GM19240 (cell line): ENCODE data around the gene ALG14.
"Not testable (repeated sequence)": the region's sequence is repeated elsewhere in the genome, so short reads cannot be mapped to it uniquely, and the experiment has no call there.

Experiments
- DNase-seq: peaks from one replicate; pipeline ENCODE4 v3.0.0; 2011; ENCODE audit warnings: low spot score; ENCODE audit not compliant: insufficient read length

The ALG14 gene

DNA sequence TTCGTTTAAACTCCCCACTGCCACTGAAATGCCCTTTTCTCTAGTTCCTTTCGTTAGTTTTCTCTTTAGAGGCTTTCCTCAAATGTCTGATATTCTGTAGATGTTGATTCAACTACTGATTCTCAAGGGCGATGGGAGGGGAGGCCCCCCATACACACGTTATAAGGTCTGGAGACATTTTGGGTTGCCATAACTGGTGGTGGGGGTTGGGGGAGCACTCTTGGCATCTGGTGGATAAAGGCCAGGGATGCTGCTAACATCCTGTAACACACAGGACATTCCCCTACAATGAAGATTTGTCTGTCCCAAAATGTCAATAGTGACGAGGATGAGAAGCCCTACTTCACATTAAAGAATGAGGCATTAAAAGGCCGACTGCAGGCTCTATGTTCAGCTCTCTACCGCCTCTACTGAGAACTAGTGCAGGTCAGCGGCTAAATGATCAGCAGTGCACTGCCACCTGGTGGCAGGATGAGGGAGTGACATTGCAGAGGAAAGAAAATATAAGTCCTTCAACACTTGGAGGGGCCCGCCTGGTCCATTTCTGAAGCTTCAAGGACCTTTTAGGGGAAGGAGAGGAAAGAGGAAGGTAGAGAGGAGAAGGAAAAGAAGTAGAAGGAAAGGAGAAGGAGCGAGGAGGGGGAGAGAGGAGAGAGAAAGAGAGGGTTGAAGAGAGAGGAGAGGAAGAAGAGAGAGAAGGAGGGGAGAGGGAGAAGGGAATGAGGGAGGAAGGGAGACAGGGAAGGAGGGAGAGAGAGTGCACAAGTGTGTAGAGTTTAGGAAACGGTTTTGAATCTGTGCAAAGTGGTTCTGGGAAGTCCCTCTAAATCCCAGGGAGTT is 29.4 kb downstream of the ALG14 start:
- peak; percentile 42 for DNase-seq

DNA sequence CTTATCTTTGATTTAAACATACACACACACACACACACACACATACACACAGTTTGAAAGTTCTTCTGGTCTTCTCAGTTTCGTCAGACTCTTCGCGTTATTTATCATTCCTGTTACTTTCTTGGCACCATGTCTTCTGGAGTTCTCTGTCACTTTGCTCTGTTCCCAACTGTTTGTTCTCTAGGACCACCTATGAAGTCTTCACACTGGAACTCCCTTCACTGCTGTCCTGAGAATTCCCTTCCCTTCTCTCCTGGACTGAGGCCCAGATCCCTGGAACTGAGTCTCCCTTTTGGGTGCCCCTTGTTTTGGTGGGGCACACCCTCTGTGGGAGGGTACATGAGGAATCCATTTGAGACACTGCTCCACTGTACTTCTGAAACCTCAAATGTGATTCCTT is 30.5 kb downstream of the ALG14 start:
- no peak for DNase-seq

DNA sequence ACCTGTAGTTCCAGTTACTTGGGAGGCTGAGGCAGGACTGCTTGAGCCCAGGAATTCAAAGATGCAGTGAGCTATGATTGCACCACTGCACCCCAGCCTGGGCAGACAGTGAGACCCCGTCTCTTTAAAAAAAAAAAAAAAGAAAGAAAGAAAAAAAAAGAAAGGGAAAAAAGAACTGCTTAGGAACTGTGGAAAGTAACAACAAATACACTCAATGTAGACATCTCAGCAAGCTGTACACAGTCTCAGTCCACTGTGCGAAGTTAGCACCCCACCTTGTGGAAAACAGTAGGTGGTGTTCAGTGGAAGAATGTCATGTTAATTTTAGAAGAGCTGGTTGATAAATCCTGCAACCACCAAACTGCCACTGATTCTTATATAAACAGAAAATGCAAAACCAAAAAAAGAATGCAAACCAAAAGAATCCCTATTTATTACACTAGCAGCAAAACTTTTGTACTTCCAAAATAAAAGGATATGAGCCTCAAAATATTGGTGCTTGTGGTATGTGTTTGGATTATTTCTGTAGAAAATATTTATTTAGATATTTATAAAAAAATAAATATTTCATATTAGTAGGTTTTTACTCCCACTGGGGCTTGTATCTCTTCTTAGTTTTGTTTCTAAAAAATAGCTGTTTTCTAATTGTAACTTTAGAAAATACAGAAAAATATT is 31.1 kb downstream of the ALG14 start:
- DNase-seq = no peak

DNA sequence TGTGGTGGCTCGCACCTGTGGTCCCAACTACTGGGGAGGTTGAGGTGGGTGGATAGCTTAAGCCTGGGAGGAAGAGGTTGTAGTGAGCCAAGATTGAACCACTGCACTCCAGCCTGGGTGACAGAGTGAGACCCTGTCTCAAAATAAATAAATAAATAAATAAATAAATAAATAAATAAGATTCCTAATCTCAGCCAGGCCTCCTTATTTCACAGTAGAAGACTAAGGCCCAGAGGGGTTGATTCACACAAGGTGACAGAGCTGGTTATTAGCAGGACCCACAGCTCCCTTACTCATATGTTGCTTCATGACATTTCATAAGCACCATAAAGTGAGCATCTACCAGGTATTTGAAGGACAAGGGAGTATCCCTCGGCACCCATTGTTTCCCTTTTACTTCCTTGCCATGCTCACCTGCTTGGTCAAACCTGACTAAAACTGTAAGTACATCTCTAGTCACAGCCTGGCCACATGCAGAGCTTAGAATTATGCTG is 32.7 kb downstream of the ALG14 start:
- DNase-seq = no peak

DNA sequence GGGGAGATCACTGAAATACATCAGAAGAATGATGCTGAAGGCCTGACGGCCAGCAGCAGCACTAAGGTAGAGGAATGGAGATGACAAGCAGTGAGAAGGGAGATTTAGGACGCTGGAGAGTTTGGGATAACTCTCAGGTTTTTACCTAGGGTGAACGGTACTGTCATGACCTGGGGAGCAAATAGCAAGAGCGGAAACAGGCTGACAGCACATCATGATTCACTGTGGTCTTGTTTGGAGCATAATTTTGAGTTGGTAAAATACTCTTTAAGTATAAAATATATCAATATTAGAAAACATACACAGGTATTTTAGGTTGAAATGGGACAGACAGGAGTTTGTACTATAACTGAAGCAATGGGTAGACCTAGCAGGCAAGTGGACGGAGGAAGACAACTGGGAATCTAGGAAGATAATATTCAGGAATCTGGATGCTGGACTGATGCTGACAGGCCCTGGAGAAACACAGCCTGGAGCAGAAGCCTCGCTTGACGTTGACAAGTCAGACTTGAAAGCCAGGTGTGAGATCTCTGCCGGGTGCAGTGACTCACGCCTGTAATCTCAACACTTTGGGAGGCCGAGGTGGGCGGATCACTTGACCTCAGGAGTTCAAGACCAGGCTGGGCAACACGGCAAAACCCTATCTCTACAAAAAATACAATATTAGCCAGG is 33.3 kb downstream of the ALG14 start:
- no peak for DNase-seq

DNA sequence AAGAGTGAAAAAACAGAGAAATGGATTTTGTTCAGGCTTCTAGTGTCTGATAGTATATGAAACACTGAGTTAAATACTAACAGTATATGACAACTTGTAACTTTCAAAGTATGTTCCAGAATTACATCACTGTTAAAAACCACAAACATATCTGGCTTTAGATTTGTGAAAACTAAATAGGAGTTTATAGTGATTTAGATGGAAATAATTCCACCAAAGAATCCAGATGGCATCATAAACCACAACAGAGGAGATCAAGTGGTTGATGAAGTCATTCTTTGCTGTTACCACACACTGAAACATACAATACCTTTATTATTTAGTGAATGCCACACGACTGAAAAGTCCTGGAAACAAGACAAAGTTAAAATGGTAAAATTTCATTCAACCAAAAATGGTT is 37.2 kb downstream of the ALG14 start:
- no peak for DNase-seq

DNA sequence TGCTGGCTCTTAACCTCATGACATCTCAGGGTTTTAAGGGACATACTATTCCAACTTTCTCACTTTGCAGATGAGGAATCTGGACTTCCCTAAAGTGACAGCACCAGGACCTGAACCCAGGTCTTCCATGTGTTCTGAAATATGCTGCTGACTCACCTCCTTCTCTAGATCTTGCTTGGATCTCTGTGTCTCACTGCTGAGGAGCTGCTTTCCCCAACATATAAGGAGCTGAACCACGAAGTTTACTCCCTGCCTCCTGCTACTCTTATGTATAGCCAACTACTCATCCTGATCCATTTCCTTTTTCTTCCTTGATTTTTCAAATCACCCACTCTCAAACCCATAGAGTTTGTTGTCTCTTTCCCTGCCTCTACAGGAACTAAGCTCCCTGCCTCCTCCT is 38.2 kb downstream of the ALG14 start:
- DNase-seq = no peak

DNA sequence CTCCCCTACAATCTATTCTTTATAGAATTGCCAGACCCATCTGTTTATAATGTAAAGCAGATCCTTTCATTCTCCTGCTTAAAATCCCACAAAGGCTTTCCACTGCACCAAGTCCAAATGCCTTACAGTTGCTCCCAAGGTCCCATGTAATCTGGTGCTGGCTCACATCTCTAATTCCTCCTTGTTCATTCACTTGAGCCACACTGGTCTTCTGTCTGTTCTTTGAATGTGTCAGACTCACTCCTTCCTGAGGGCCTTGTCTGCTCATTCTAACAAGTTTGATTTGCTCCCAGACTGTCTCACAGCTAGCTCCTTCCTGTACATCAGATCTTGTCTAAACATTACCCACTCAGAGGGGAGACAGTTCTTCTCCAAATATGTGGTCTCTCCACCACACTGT is 38.9 kb downstream of the ALG14 start:
- DNase-seq = no peak

DNA sequence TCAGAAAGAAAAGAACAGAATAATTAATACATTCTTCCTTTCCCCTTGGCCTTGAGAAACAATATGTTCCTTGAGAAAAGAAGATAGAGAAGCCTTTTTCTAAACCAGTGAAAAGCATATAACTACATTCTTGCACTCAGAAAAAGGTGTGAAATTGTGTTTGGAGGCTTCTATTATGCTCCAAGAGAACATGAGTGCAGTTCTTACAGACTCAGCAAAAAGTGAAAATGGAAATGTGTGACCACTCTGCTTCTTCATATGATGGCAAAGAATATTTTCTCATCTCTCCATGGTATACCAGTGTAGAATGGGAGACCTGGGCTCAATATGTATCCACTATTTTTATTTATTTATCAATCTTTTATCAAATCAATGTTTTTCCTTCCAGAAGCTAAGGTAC is 43.2 kb downstream of the ALG14 start:
- DNase-seq = no peak

DNA sequence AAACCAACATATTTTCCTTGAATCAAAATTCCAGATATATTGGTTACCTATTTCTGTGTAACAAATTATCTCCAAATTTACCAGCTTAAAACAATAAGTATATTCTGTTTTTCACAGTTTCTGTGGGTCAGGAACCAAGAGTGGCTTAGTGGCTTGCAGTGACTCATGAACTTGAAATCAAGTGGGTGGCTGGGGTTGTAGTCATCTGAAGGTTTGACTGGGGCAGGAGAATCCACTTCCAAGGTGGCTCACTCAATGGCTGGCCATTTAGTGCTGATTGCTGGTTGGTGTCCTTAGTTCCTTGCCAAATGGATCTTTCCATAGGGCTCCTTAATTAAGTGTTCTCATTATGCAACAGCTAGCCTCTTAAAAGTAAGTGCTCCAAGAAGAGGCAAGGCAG is 43.8 kb downstream of the ALG14 start:
- no peak for DNase-seq

DNA sequence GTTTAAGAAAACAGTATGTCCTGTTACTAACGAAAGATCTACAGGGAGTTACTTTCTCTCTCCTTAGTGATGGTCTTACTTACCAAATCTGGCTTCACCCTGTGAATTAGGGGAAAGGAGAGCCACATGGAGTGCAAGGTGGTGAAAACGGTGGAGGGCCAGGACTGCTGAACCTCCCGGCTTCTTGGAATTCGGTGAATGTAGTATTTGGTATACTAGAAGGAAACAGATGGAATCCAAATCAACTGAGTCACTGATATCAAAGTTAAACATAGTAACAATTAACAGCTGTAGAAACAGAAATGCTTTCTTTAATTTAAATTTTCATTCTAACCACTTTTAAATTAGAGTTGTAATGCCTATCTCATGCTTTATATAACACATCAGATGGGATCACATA is 45.7 kb downstream of the ALG14 start:
- no peak for DNase-seq

DNA sequence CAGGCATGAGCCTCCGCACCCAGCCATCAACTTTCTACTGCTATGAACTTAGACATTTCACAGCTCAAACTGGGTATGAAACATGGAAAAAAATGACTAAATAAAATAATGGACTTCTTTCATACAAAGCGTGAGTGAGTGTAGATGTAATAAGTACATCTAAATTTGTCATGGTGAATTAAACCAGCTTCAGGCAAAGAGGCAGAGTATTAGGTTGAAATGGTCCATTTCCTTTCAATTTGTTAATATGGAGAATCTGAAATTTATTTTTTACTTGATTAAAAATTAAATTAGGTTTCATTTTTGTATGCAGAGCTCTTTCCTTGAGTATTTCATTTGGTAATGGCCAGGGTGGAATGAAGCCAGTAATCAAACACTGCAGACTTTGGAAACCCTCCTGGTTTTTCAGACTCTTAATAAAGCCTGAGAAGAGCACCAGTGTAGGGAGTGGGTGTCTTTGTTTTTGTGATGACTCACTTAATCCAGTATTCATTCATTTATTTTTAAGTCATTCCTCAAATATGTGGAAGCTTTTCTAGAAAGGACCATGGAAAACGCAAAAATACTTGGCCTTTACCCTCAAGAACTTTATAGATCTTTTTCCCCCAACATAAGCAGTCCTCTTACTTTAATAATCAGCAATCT is 49.2 kb downstream of the ALG14 start:
- no peak for DNase-seq

DNA sequence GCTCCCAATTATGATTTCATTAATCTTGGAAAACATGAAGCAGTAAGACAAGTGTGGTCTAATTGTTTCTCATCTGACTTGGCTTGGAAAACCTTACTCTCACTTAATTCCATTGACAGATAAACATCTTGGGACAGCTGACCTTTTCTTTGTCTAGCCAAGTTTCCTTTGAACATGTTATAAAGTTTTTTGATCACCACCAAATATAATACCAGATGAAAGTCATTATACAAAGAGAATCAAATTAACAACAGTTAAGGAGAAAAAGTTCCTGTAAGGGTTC is 50.2 kb downstream of the ALG14 start:
- DNase-seq = no peak

DNA sequence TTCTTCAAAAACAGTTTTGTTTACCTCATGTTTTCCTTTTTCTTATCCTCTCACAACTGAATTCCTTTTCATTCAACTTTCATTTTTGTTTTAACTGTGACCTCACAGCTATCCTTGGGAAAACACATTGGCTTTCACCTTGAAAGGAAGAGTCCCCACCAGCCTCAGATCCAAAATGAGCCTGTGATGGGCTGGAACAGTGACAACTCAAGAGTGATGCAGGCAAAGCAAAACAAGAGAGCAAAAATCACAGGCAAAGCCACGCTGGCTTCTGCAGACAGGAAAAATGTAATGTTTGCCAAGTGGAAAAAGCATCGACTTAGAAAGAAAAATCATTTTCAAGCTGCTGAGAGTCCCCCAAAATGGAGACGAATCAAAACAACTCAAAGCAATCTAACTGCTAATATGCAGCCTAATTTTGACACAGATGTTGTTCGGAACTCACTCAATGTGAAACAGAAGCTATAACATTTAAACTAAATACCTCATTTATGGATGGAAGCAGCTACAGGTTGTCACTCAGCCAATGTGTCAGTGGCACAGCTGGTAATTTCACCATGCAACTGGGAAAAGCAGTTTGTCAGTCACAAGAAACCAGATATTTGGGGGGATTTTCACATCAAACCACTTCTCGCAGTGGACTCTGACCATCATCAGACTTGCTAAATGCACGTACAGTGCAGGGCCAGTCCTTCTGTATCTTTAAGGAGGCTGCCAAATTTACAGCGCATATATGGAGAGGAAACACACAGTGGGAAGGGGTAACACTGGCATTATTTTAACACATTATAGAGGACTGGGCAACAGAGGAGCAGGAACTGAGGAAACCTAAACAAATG is 50.7 kb downstream of the ALG14 start:
- DNase-seq = no peak

DNA sequence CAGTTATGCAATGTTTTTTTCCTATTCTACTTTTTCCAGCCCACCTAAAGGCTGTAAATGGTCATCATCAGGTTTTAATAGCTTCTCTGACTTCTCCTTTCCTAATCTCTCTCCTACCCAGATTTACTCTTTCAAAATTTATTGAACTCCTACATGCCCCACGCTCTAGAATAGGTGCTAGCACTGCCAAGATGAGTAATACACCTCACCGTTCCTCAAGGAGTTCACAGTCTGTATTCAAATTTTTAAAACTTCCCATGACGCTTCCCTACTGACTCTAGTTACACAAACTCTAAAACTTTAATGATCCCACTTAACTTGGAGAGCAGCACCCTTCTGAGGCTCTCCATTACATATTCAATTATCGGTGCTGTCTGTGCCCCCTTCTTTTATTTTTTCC is 51.6 kb downstream of the ALG14 start:
- no peak for DNase-seq

DNA sequence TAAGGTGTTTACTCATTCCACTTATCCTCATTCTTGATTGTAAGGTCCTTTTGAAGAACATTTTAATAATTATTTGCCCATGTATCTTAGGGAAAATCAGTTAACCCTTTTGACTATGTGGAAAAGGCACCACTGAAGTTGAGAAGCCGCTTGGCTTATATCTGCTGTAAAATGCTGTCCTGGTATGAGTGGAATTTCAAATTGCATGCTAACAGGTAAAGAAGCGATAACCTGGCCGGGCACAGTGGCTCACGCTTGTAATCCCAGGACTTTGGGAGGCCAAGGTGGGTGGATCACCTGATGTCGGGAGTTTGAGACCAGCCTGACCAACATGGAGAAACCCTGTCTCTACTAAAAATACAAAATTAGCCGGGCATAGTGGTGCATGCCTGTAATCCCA is 53.3 kb downstream of the ALG14 start:
- not testable (repeated sequence) for DNase-seq

DNA sequence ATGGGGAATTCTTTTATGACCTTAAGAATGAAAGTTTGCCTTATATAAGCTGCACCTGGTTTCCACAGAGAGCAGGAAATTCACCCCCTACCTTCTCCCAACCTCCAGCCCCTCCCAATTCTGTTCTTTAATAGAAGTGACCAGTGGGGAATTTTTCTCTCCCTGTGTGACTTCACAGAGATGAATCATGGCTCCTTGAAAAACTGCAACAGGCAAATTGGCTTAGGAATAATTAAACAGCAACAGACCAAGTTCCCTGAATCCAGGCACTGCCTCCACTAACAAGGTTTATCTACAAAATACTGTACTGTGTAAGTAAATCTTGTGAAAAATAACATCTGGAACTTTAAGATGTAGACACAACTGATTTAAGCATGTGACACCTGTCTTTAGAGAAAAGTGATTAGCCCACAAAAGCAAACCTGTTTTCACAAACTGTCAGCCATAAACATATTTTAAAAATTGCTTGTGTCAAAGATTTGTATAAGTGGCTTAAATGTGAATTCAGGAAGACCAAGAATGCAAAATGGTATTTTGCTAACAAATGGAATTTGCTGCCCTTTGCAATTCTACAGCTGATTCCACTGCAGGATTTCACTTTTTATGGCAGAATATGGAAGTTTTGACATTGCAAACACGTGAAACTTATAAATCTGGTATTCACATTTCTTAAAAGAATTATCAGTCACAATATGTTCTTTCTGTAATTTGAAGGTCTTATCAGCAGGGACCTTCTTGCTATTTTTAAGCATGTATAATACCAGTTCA is 54.0 kb downstream of the ALG14 start:
- no peak for DNase-seq

DNA sequence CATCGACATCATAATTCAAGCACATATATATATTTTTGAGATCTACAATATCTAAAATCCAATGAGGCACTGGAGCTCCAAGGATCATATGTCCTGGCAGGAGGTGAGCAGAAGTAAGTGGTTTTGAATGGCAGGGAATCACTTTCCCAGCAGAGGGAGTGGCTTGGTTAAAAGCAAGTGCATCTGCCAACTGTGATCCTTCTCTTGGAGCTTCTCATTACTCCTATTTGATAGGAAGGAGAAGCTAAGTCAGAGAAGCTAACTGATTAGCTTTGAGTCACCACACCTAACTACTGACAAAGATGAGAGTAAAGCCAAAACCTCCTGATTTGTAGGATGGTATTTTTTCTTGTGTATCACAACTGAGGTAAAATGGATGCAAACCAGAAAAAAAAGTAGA is 55.0 kb downstream of the ALG14 start:
- no peak for DNase-seq

DNA sequence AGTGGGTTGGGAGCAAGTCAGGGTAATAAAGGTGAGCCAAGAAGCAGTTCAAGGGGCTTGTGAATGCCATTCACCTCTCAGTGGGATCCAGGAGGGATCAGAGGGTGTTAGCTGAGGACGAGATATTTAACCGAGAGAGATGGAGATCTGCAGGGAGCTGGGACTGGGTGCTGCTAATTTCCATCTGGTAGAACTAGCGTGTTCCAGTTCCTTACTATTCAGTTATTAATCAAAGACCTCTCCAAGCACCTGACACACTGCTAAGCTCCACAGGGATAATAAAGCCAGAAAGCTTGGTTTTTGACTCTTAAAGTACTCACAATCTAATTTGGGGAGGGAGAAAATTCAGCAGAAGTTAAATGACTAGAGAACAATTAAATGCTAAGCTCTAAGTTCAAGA is 57.7 kb downstream of the ALG14 start:
- no peak for DNase-seq

DNA sequence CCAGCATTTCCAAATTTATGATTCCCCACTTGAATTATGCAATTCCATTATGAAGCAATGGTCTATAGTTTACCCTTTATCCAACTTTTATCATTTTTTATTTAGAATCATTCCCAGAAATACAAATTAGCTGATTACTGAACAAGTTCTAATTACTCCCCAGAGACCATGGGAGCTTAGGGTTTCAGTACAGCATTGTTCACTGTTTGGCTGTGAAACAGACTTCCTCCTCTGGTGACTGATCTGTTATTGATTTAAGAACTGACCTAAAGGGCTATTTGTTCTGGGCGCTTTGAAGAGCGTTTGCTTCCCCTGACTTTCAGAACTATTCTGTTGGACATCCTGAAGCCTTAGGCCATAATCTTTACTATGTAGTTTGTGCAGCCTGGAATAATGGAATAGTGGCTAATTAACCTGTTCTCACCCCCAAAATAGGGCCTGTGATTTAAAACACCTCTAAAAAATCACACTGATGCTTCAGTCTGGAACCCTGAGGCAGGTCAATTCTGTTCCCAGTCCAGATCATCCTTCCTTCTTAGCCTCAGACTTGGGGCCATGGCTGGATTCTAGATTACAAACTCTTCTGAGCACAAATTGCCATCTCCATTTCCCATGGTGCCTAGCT is 58.7 kb downstream of the ALG14 start:
- DNase-seq = no peak
